IMR-90 (cell line): Measurements from ENCODE around the gene ZMIZ1.
A peak's percentile ranks its signal among the peaks of the same experiment; 100 is the strongest.

Experiments
- POLR2A ChIP-seq: IDR thresholded peaks from 2 replicates; pipeline ENCODE4 v1.6.1; 2012; ENCODE audit warnings: mild to moderate bottlenecking, low read depth, low read length
- TF ChIP-seq, protein P1 (sequence below): fragments of 150-350 bp; IDR thresholded peaks from 2 replicates; pipeline ENCODE4 v1.6.1; 2017; ENCODE audit warnings: mild to moderate bottlenecking, antibody characterized with exemption, low read length, low read depth
- TF ChIP-seq, protein P2 (sequence below): conservative IDR thresholded peaks from 2 replicates; pipeline ENCODE4 v1.5.1; 2012; ENCODE audit warnings: mild to moderate bottlenecking, low read depth, low read length, improper control_type of control experiment

DNA sequence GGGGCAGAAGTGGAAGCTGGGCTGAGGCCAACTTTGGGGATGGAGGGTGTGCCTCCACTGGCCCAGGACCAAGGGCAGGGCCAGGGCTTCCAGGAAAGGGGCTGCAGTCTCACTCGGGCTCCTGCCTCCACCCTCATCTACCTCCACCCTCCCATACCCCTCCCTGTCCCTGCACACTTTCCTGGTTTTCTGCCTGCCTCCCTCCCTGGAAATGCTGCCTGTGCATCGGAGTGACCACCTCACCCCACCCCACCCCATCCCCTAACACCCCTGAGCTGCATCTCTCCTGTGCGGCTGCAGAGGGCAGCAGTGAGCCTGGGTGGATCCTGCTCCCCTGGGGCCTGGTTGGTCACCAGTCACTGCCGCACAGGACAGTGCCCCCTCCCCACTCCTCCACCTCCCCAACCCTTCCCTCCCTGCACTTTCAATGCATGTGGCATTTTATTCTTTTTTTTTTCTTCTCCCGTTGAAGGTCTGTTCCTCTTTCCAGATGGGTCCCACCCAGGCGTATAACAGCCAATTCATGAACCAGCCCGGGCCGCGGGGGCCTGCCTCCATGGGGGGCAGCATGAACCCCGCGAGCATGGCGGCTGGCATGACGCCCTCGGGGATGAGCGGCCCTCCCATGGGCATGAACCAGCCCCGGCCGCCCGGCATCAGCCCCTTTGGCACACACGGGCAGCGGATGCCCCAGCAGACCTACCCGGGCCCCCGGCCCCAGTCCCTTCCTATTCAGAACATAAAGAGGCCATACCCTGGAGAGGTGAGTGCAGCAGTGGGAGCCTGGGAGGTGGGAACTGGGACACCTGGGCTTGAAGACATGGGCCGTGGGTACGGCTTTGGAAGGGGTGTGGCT is 224.4 kb downstream of the ZMIZ1 start:
- TF ChIP-seq POLR2A = no peak
- TF ChIP-seq, protein P1, sequence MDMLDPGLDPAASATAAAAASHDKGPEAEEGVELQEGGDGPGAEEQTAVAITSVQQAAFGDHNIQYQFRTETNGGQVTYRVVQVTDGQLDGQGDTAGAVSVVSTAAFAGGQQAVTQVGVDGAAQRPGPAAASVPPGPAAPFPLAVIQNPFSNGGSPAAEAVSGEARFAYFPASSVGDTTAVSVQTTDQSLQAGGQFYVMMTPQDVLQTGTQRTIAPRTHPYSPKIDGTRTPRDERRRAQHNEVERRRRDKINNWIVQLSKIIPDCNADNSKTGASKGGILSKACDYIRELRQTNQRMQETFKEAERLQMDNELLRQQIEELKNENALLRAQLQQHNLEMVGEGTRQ = no peak
- TF ChIP-seq, protein P2, sequence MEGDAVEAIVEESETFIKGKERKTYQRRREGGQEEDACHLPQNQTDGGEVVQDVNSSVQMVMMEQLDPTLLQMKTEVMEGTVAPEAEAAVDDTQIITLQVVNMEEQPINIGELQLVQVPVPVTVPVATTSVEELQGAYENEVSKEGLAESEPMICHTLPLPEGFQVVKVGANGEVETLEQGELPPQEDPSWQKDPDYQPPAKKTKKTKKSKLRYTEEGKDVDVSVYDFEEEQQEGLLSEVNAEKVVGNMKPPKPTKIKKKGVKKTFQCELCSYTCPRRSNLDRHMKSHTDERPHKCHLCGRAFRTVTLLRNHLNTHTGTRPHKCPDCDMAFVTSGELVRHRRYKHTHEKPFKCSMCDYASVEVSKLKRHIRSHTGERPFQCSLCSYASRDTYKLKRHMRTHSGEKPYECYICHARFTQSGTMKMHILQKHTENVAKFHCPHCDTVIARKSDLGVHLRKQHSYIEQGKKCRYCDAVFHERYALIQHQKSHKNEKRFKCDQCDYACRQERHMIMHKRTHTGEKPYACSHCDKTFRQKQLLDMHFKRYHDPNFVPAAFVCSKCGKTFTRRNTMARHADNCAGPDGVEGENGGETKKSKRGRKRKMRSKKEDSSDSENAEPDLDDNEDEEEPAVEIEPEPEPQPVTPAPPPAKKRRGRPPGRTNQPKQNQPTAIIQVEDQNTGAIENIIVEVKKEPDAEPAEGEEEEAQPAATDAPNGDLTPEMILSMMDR = peak; percentile 42
